MM.1S (cell line): ENCODE results near the gene TRIM25.

ENCODE experiments used
- DNase-seq: peaks from one replicate; pipeline ENCODE4 v3.0.0-alpha.2; 2015
- H2AFZ ChIP-seq: fragments of 300-600 bp; sonication (generic); 2 replicates; pipeline ENCODE4 v1.6.0; 2016; ENCODE audit warnings: antibody characterized with exemption, low read length
- H3F3A ChIP-seq: fragments of 300-600 bp; sonication (generic); 2 replicates; pipeline ENCODE4 v1.6.1; 2016; ENCODE audit warnings: mild to moderate bottlenecking, antibody characterized with exemption, low read length, moderate library complexity, mixed read lengths; ENCODE audit not compliant: insufficient read depth
- H3K27ac ChIP-seq: fragments of 300-600 bp; sonication (generic); 2 replicates; pipeline ENCODE4 v1.5.1; 2016; ENCODE audit warnings: mild to moderate bottlenecking, low read length
- H3K27me3 ChIP-seq: fragments of 300-600 bp; sonication (generic); replicated peaks from 2 replicates; pipeline ENCODE4 v1.6.0; 2016; ENCODE audit warnings: low read length; ENCODE audit not compliant: insufficient read depth
- H3K36me3 ChIP-seq: fragments of 300-600 bp; sonication (generic); replicated peaks from 2 replicates; pipeline ENCODE4 v1.6.1; 2016; ENCODE audit warnings: mild to moderate bottlenecking, low read length, mixed read lengths; ENCODE audit not compliant: insufficient read depth
- H3K4me1 ChIP-seq: fragments of 300-600 bp; sonication (generic); 2 replicates; pipeline ENCODE4 v1.6.1; 2016; ENCODE audit warnings: low read length, mixed read lengths
- H3K4me2 ChIP-seq: fragments of 300-600 bp; sonication (generic); 2 replicates; pipeline ENCODE4 v1.6.0; 2016; ENCODE audit warnings: low read depth, low read length
- H3K4me3 ChIP-seq: fragments of 300-600 bp; sonication (generic); 2 replicates; pipeline ENCODE4 v1.5.1; 2016; ENCODE audit warnings: low read length, mixed read lengths
- H3K79me2 ChIP-seq: fragments of 300-600 bp; sonication (generic); 2 replicates; pipeline ENCODE4 v1.6.1; 2016; ENCODE audit warnings: mixed run types, low read length, mixed read lengths
- H3K9ac ChIP-seq: fragments of 300-600 bp; sonication (generic); 2 replicates; pipeline ENCODE4 v1.6.1; 2016; ENCODE audit warnings: low read length, mixed read lengths
- H3K9me2 ChIP-seq: fragments of 300-600 bp; sonication (generic); replicated peaks from 2 replicates; pipeline ENCODE4 v1.6.1; 2016; ENCODE audit warnings: mild to moderate bottlenecking, low read length, mixed read lengths; ENCODE audit not compliant: insufficient read depth
- H3K9me3 ChIP-seq: fragments of 300-600 bp; sonication (generic); replicated peaks from 2 replicates; pipeline ENCODE4 v1.6.1; 2016; ENCODE audit warnings: mild to moderate bottlenecking, low read length, mixed read lengths; ENCODE audit not compliant: insufficient read depth
- H4K20me1 ChIP-seq: fragments of 300-600 bp; sonication (generic); 2 replicates; pipeline ENCODE4 v1.6.1; 2016; ENCODE audit warnings: mild to moderate bottlenecking, low read length, moderate library complexity, mixed read lengths; ENCODE audit not compliant: insufficient read depth
- CTCF ChIP-seq: fragments of 300-600 bp; sonication (generic); IDR thresholded peaks from 2 replicates; pipeline ENCODE4 v1.5.1; 2016; ENCODE audit warnings: antibody characterized with exemption, low read length, mixed read lengths
- EZH2 ChIP-seq: fragments of 300-600 bp; sonication (generic); optimal IDR thresholded peaks from 2 replicates; pipeline ENCODE3; 2017; ENCODE audit warnings: low read depth, mild to moderate bottlenecking, antibody characterized with exemption, low read length, mixed read lengths
- EZH2phosphoT487 ChIP-seq: fragments of 300-600 bp; sonication (generic); IDR thresholded peaks from 2 replicates; pipeline ENCODE4 v1.6.1; 2018; ENCODE audit warnings: antibody characterized with exemption, low read length

TRIM25 gene

GRCh38 chr17:56949595-56949994 lies 35.7 kb upstream of the TRIM25 start:
- no peaks in the 10 kb centered on the region for H3F3A ChIP-seq
- no peak overlapping the region for H3K9ac ChIP-seq
- H3K27ac ChIP-seq, result no peak overlapping the region
- no peak for DNase-seq
- H4K20me1 ChIP-seq, result no peaks in the 10 kb centered on the region
- no peak overlapping the region for H2AFZ ChIP-seq
- H3K4me2 ChIP-seq, result no peak overlapping the region
- no peak overlapping the region for H3K4me3 ChIP-seq
- TF ChIP-seq CTCF, result no peak
- no peak for TF ChIP-seq EZH2phosphoT487
- no peak for TF ChIP-seq EZH2
- H3K4me1 ChIP-seq, result no peaks in the 10 kb centered on the region
- H3K9me2 ChIP-seq, result no peaks in the 10 kb centered on the region
- H3K9me3 ChIP-seq, result no peaks in the 10 kb centered on the region
- peaks cover 3% of the 10 kb centered on the region; the same call in 1 of the 2 replicates for H3K36me3 ChIP-seq
- H3K27me3 ChIP-seq, result no peaks in the 10 kb centered on the region
- peaks cover 21% of the 10 kb centered on the region for H3K79me2 ChIP-seq

- Histone ChIP-seq H3K36me3 (peaks cover 7% of the 10 kb centered on the region; the same call in 1 of the 2 replicates), H2AFZ (no peak overlapping the region), H3K9me3 (no peaks in the 10 kb centered on the region)
Measured at GRCh38 chr17:56948491-56948890, 34.6 kb upstream of the TRIM25 start.

GRCh38 chr17:56947741-56948140 lies 33.9 kb upstream of the TRIM25 start:
- no peaks in the 10 kb centered on the region for H3K27me3 ChIP-seq
- no peak overlapping the region for H3K4me3 ChIP-seq
- no peak for TF ChIP-seq CTCF
- TF ChIP-seq EZH2phosphoT487, result no peak
- no peaks in the 10 kb centered on the region for H3F3A ChIP-seq
- no peak overlapping the region for H3K9ac ChIP-seq
- no peak overlapping the region for H2AFZ ChIP-seq
- H3K4me1 ChIP-seq, result no peaks in the 10 kb centered on the region
- H3K4me2 ChIP-seq, result no peak overlapping the region
- no peaks in the 10 kb centered on the region for H3K9me3 ChIP-seq
- no peak overlapping the region for H3K27ac ChIP-seq
- H3K79me2 ChIP-seq, result peaks cover 9% of the 10 kb centered on the region
- no peaks in the 10 kb centered on the region for H3K9me2 ChIP-seq
- H3K36me3 ChIP-seq, result peaks cover 10% of the 10 kb centered on the region; the same call in 1 of the 2 replicates
- H4K20me1 ChIP-seq, result no peaks in the 10 kb centered on the region
- no peak for DNase-seq

More at GRCh38 chr17:56948491-56948890, 34.6 kb upstream of the TRIM25 start:
- H3K27me3 ChIP-seq, result no peaks in the 10 kb centered on the region
- H3K27ac ChIP-seq, result no peak overlapping the region
- DNase-seq, result no peak
- TF ChIP-seq EZH2 (no peak), CTCF (no peak), EZH2phosphoT487 (no peak)
- H3F3A ChIP-seq, result no peaks in the 10 kb centered on the region
- H3K4me3 ChIP-seq, result no peak overlapping the region
- no peak overlapping the region for H3K9ac ChIP-seq
- no peak overlapping the region for H3K4me2 ChIP-seq
- H3K9me2 ChIP-seq, result no peaks in the 10 kb centered on the region
- no peaks in the 10 kb centered on the region for H3K4me1 ChIP-seq
- no peaks in the 10 kb centered on the region for H4K20me1 ChIP-seq
- H3K79me2 ChIP-seq, result peaks cover 14% of the 10 kb centered on the region
